Activated T-helper 1 cell treated with anti-CD3 and anti-CD28 coated beads, Interleukin-2, amount 50 U/mL, for 16 hours (primary cell): ENCODE data around the gene FDXR.

Experiments used
- DNase-seq, 2 donors: peaks; one replicate each; pipeline ENCODE4 v3.0.0-alpha.2; 2020; ENCODE audit warnings: low read depth in 1 of 2, low spot score in 1 of 2

Gene FDXR

GRCh38 chr17:74814453-74814852, 58.3 kb downstream of the FDXR start:
- no peak for DNase-seq
